NCI-H187 (cell line): ENCODE data around the gene MLPH.

Experiments
- DNase-seq, 2 experiments: peaks; one replicate each; lab custom pipeline; 2025; lab: John Stamatoyannopoulos, UW

Gene MLPH

DNA sequence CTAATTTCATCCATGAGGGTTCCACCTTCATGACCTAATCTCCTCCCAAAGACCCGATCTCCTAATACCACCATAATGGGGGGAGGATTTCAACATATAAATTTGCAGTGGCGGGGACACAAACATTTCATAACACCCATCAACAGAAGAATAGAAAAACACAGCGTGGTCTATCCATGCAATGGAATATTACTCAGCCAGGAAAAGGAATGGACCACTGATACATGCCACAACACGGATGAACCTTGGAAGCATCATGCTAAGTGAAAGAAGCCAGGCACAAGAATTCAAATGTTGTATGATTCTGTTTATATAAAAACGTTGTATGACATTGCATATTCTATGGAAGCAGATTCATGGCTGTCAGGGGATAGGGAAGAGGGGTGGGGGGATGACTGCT lies 82.0 kb downstream of the MLPH start:
- DNase-seq: no peak

DNA sequence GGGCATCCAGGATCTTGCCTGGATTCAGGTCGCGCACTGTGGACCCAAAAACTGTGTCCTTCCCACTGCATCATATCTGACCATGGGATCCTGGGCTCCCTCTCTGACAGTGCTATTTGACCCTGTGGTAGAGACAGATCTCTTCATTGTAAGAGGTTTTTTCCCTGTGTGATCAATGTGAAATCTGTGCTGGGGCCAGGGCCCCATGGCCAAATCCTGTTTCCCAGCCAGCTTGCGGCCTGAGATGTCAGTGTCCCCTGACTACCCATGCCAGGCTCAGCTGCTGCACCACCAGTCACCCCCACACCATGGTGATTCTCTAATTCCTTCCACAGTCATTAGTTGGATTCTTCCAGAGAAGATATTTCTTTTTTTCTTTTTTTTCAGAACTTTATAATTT lies 82.8 kb downstream of the MLPH start:
- no peak for DNase-seq

DNA sequence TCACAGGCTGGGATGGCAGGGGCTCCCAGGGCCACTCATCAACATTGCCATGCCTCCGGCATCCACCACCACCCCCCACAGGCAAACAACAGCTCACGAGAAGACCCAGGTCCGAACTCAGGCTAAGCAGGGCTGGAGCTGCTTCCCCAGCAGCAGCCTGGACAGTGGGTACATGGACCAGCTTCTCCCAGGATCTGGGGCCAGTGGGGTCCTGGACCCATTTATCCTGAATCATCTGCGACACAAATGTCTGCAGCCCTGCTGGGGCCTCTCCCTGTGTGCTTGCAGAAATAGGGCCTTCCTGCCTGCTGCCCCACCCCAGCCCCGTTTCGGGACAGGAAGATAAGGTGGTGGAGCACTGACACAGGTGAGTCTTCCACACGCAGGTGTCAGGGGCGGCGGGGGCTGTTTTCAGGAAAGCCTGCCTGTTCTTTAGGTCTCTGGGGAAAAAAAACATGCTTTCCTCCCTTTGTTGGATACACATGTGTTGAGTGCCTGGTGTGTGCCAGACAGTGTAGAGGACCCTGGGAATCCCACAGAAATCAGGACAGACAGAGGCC lies 83.8 kb downstream of the MLPH start:
- no peak for DNase-seq

DNA sequence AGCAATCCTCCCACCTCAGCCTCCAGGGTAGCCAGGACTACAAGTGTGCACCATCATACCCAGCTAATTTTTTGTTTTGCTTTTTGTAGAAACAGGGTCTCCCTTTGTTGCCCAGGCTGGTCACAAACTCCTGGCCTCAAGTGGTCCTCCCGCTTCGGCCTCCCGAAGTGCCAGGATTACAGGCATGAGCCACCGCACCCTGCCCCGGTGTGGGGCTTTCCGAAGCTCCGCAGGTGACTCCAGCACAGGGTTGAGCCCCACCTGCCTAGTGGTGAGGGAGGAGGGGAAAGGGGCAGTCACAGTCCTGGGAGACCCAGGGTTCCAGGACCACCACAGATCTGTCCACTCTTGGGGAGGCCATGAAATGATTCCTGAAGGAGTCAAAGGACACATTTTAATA lies 84.5 kb downstream of the MLPH start:
- DNase-seq: no peak

DNA sequence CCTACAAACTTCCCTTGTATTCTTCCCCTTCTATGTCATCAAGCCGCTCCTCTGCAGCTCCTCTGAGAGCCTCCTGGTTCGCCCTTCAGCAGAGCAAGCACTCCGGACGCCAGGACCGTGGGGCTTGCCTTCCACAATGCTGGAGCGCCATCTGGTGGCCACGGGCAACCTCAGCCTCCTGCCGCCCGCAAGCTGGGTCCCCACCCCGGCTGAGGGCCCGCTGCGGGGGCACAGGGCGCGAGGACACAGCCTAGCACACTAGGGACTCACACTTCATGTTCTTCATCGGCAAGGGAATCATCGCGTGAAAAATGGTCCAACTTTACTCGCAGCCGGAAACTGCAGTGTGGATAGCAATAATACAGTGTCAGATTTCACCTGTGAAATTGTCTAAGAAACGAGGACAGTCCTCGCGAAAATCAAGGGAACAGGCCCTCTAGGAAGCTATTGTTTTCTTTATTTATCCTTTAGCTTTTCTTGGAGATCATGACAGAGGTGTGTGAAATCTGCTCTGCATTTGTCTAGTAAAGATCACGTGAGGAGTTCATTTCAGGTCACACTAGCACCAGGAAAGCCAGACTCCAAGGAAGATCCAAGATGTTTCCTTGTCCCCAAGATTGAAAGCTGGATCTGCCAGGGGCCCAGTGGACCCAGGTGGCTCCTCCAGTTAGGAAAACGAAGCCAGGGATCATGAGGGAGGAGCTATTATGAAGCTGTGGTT lies 85.1 kb downstream of the MLPH start:
- DNase-seq: peak; percentile 11 to 63

DNA sequence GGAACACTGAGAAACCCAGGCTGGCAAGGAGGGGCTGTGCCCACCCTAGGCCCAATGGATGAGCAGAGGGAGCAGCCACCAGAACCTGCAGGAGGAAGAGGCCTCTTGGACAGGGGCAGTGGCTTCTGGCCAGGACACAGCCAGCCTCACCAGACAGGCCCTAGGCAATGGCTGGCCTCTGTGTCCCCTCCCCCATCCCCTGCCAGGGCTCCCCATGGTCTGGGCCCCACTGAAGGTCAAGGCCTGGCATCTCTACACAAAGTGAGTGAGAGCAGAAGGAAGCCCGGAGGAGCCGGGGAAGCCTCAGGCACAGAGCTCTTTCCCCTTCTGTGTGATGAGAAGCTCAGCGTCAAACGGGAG lies 85.7 kb downstream of the MLPH start:
- DNase-seq: no peak

DNA sequence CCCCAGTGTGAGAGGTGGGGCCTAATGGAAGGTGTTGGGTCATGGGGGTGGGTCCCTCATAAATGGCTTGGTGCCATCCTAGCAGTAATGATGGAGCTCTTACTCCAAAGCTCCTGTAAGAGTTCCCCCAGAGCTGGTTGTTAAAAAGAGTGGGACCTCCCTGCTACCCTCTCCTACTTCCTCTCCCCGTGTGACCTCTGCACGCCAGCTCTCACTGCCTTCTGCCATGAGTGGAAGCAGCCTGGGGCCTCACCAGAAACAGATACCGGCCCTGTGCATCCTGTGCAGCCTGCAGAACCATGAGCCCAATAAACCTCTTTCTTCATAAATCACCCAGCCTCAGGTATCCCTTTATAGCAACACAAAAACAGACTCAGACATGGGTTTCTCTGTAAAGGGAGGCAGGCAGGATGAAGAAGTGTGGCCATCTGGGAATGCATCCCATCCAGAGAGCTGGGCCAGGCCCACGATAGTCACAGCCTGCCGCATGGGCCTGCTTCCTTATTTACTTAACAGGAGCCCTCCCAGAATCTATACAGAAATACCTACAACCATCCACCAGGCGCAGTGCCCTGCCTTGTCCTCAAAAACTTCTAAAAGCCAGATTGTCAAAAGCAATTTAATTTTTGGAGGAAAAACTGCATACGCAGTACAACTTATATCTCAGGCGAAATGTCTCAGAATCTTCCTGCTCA lies 86.8 kb downstream of the MLPH start:
- DNase-seq: no peak

DNA sequence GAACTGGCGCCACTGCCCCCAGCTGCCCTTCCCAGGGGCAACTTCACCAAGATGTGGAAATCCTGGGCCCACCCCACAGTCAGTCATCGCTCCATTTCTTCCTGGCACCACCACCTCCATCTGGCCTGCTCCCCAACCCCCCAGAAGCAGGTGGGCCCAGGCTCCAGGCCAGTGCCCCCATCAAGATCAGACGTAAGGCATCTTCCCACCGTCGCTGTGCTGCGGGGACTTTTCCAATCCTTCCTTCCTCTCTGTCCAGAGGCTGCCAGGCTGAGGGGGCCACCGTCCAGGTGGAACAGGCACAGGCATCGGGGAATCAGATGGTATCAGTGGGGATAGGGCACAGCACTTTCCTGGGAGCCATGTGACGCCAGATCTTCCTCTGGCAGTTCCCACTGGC lies 87.4 kb downstream of the MLPH start:
- DNase-seq: no peak

DNA sequence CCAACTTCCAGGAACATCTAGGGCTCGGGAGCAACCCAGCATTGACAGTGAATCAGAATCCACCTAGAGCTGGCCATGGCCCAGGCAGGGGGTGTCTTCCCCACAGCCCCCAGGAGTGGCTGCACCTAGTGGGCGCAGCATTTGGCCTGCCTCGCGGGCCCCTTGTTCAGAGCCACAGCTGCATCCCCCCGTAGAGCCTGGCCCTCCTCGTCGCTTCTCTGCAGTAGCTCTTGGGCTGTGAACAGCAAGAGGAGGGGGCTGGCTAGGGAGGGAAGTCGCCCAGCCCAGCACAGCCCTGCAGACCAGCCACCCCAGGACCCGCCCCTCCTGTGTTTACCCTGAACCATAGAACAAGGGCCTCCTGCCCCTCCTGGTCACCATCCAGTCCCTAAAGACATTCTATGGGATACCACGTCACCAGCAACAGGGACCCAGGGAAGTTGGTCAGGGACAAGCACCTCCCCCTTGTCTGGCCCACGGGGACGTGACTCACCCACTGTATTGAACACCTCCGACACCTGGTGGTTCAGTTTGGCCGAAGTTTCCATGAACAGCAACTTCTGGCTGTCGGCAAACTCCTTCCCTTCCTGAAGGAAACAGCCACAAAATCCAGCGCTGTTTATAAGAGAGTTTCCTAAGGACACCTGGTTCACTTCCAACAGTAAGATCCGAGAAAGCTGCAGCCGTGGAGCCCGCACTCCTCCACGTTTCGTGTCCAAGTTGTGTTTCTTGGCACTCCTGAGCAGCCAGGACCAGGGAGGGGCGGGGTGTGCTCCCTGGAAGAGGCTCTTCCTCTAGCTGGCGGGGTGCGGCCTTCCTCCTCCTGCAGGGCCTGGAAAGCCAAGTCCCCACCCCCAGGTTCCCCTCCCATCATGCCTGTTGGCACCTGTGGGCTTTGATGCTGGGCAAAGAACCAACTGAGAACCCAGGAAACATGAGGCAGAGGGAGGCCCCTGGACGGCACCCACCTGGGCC lies 88.1 kb downstream of the MLPH start:
- no peak for DNase-seq

DNA sequence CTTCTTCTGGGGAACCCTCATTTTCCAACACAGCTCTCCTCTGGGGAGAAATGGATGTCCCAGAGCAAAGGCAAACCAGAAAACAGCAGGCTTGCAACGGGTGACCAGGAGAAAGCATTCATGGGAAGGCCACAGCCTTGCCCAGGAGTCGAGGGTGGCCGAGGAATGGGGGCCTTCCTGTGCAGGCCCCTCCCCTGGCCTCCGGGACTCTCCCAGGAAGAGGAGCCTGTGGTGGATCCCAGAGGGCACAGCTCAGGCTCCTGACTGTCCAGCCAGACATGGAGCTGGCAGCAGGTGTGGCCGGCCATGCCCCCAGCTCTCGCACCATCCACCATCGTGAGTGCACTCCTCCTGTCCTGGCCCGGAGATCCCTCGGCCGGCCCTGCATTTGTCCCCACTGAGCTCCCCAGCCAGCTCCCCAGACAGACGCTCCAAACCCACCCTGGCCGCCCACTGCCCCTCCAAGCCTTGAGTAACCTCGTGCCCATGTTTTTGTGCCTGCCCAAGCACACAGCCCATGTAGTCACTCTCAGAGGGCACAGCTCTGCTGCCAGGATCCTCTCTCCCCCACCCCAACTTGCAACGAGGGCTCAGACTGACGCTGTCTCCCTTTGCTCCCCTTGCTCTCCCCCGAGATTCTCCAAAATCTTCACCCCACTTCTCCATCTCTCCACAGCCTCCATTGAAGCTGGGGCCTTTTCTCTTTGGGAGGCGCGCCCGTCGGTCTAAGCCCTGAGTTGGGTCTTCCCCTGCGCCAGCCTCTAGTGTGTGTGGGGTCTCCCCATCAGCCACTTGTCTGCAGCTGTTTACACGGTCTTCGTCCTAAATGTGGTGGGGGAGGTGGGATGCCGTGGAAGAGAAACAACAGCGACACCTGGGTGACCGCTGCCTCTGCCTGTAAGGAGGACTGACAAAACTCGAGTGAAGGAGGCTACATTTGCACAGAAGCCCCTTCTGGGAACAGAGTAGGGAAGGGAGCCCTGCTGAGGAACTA lies 89.1 kb downstream of the MLPH start:
- DNase-seq: no peak

DNA sequence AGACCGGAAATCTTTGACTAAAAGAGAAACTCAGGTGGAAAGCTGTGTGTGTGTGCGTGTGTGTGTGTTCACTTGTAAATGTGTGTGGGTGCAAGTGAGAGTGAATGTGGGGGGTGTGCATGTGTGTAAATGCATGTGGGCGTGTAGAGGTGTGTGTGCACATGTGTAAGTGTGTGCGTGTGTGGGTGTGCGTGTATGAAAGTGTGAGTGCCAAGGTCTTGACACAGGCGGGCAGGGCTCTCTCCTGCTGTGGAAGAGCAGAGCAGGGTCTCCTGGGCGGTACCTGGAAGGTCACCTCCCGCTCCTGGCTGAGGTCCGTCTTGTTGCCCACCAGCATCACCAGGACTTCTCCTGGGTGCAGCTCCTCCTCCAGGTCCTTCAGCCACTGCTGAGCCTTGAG lies 89.9 kb downstream of the MLPH start:
- DNase-seq: no peak

DNA sequence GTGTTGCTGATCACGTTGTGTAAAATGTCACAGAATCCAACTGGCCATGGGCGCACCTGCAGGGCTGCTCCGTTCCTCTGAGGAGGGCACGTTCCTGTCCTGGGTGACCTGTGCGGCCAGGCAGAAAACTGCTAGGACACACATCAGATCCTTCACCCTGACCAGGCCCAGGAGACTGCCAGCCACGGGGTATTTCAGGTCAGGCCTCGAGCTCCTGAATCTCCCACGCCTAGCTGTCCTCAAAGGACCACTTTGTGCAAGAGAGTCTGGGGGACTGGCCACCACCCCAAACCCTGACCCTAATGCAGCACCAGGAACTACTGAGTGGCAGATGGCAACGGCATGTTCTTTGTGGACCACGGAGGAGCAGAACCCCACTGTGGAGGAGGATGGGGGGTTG lies 90.4 kb downstream of the MLPH start:
- DNase-seq: no peak

DNA sequence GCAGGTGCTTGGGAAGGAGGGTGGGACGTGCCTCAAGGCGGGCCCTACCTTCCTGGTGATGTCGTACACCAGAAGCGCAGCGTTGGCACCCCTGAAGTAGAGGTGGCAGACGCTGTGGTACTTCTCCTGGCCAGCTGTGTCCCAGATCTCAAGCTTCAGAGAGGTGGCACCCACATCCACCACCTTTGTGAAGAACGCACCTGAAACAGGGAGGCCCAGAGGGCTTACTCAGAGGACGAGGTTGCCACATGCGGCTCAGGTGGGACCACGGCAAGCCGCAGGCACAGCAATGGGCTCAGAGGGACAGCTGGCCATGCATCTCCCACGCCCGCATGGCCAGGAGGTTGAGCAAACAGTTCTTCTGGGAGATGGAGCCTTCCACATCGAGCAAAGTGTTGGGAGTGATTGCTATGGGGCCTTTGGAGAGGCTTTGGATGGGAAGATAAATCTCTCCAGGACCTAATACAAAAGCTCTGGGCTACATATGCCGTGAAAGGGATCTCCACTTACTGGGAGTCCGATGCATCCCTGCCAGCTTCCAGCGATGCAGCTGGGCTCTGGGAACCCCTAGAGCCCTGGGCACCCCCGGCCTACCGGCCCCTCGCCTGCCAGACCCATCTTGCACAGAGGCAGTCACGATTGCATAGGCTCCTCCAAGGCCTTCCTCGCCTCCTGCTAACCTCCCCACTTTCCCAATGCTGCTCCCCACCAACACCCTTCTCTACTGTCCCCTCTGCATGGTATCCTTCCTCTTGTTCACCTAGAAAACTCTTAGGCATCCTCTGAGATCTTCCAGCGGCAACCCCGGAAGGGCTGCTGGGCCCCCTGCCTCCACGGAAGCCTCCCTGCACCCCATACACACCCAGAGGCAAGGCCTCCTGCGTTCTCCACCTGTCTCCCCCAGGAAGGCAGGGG lies 91.2 kb downstream of the MLPH start:
- DNase-seq: no peak

DNA sequence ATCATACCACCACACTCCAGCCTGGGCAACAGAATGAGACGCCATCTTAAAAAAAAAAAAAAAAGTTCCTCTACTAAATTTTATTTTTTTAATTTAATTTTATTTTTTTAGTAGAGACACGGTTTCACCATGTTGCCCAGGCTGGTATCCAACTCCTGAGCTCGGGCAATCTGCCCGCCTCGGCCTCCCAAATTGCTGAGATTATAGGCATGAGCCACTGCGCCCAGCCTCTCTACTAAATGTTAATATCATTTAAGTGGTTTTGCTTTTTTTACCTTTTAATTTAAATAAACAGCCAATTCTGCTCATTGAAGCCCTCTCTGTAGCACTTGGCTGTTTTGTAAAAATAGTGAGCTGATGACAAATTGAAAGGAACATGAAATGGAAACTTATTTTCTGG lies 94.3 kb downstream of the MLPH start:
- DNase-seq: no peak

DNA sequence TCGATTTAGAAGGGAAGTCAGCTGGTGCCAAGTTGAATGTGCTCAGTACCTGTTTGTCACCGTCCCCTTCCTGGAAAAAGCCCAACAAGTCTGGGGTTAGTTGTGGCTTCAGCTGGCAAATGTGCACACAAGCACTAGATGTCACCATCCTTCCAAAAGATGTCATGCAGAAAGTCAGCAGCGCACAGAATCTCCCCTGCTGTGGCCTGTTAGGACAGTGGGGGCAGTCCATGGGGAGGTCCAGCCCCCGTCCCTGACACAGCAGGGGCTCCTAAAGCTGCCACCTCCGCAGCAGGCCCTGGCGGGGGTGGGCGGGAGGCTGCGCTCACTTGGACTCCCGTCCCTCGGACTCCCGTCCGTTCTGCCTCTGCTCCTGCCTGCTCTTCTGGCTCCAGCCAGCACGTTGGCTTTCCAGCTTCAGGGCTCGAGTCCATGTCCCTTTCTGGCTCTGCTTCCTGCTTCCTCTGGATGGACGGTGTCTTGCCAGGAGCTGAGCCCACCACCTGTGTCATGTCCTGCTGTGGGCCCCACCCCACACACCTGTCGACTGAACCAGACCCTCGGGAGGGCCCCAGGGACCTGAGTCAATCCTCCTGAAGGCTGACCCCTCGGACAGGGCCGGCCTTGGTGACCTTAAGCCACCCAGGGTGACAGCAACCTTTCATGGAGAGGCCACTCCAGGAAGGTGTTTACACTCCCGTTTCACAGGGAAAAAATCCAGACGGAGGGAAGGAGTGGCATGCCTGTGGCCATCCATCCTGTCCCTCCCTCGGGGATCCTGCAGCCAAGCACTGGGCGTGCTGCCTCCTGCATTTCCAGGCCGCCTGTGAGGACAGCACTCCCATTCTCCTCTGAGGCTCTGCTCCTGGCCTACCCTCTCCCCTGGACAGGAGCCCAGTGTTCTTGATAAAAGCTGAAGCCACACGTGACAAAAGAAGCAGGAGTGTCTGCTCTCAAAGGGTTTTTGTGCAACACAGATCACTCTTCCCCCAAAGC lies 95.0 kb downstream of the MLPH start:
- no peak for DNase-seq

DNA sequence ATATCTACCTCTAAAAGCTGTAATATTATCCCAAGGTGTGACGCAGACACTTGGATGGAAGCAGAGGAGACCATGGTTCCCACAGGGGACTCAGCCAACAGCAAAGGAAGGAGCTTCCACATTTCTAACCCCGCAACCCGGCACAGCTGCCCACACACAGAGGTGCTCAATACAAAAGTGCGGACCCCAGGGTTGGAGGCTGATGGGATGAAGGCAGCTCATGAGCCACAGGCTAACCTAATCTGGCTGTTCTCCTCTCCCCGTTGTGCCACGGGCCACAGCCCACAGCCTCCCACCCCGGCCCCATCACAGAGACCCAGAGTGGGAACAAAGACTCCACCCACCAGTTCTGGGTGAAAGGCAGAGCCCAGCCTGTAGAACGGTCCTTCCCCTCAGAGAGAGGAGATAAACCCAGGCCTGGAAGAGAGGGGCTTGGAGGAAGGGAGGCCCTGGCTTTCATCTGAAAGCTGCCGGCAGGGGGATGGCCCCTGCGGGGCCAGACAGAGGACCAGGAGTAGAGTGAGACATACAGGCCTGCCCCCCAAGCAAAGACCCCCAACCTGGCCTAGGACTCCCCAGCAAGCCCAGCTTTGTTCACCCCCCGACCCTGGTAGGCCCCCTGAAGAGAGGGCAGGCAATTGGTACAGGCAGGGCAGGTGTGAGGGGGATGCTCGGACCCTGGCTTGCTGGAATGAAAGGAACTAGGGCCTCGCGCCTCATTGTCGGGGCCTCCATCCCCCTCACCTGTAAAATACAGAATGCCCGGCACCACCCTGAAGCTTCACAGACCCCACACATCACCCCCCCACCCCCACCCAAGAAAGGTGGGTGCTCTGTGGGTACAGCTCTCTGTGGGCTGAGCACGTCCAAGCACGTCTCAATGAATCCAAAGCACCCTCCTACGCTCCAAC lies 96.6 kb downstream of the MLPH start:
- DNase-seq: no peak

DNA sequence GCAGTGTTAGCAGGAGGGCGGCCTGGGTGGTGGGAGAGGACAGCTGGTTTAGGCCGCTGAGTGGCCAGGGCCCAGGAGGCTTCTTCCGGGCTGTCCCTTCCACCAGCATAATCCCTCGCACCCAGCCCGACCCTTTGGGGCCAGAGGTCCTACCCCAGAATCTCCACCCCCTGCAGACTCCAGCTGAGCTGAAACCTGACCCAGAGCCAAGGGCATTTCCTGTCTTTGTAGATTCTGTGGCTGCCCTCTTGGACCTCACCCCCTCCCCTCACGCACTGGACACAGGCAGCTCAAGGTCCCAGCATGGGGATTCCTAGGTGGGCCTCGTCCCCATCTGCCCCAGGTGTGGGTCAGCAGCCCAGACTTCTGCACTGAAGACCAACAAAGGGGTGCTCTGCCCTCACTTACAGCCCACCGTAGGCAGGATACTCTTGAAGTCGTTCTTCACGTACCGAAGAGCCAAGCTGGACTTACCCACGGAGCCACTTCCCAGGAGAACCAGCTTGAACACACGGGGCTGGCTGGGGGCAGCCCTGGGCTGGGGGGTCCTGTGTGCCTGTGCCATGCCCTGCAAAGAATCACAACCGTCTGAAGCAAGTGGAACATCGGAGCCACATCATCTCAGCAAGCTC lies 98.7 kb downstream of the MLPH start:
- no peak for DNase-seq
